Smooth muscle cell (in vitro differentiated cells): ENCODE results near the gene MCAM. TPM values are rescaled to one million over a fixed set of nuclear protein-coding genes. Genes with fewer than 3 reads are reported as not detected.

Source experiments
- DNase-seq: peaks from one replicate; lab custom pipeline; 2025; ENCODE audit not compliant: unreplicated experiment; lab: John Stamatoyannopoulos, UW
- H2AFZ ChIP-seq: fragments of 200-600 bp; sonication (generic); 2 replicates; pipeline ENCODE4 v1.6.0; 2016; ENCODE audit warnings: antibody characterized with exemption, low read depth, mild to moderate bottlenecking
- H3F3A ChIP-seq: fragments of 200-600 bp; sonication (generic); 2 replicates; pipeline ENCODE4 v1.6.0; 2017; ENCODE audit warnings: antibody characterized with exemption, low read depth
- H3K27ac ChIP-seq: fragments of 200-600 bp; sonication (generic); 2 replicates; pipeline ENCODE4 v1.5.1; 2016; ENCODE audit warnings: low read depth, mild to moderate bottlenecking
- H3K27me3 ChIP-seq: fragments of 200-600 bp; sonication (generic); 2 replicates; pipeline ENCODE4 v1.6.1; 2016; ENCODE audit warnings: low read depth, mild to moderate bottlenecking
- H3K36me3 ChIP-seq: fragments of 200-600 bp; sonication (generic); 2 replicates; pipeline ENCODE4 v1.5.1; 2016; ENCODE audit warnings: low read depth
- H3K4me1 ChIP-seq: fragments of 200-600 bp; sonication (generic); 2 replicates; pipeline ENCODE4 v1.5.1; 2016; ENCODE audit warnings: low read depth
- H3K4me2 ChIP-seq: fragments of 200-600 bp; sonication (generic); 2 replicates; pipeline ENCODE4 v1.6.0; 2016; ENCODE audit warnings: mild to moderate bottlenecking
- H3K4me3 ChIP-seq: fragments of 200-600 bp; sonication (generic); 2 replicates; pipeline ENCODE4 v1.5.1; 2016; ENCODE audit warnings: mild to moderate bottlenecking
- H3K79me2 ChIP-seq: fragments of 200-600 bp; sonication (generic); 2 replicates; pipeline ENCODE4 v1.6.0; 2016; ENCODE audit warnings: low read depth, mild to moderate bottlenecking
- H3K9ac ChIP-seq: fragments of 200-600 bp; sonication (generic); 2 replicates; pipeline ENCODE4 v1.6.0; 2016; ENCODE audit warnings: low read depth
- H3K9me3 ChIP-seq: fragments of 200-600 bp; sonication (generic); replicated peaks from 2 replicates; pipeline ENCODE4 v1.5.1; 2016; ENCODE audit warnings: low read depth
- H4K20me1 ChIP-seq: fragments of 200-600 bp; sonication (generic); 2 replicates; pipeline ENCODE4 v1.6.0; 2016; ENCODE audit warnings: low read depth
- WGBS: methylation state at CpG from one replicate; pipeline ENCODE4 v1.1.7; 2016; ENCODE audit warnings: low lambda C conversion rate; 5-methylcytosine and 5-hydroxymethylcytosine counted together
- polyA plus RNA-seq: library from polyadenylated mRNA; unstranded; fragments of >200 nt; fragmentation: Nextera tagmentation; extraction: Ambion mirVana; gene quantifications from 2 replicates; pipeline ENCODE4 v1.2.1, GENCODE V29; 2016
- total RNA-seq: library from RNA; depleted of rRNA; stranded (reverse); fragments of >200 nt; gene quantifications from 2 replicates; pipeline ENCODE4 v1.2.3, GENCODE V29; 2014
- TF ChIP-seq, protein P1 (sequence below): fragments of 200-600 bp; sonication (generic); IDR thresholded peaks from 2 replicates; pipeline ENCODE4 v1.5.1; 2017; ENCODE audit warnings: borderline replicate concordance, mild to moderate bottlenecking, antibody characterized with exemption; ENCODE audit not compliant: insufficient read depth, poor library complexity, severe bottlenecking

The MCAM gene
- total and polyA plus RNA-seq, 2 experiments from 2014 or later: 30.7 to 138 TPM

DNA sequence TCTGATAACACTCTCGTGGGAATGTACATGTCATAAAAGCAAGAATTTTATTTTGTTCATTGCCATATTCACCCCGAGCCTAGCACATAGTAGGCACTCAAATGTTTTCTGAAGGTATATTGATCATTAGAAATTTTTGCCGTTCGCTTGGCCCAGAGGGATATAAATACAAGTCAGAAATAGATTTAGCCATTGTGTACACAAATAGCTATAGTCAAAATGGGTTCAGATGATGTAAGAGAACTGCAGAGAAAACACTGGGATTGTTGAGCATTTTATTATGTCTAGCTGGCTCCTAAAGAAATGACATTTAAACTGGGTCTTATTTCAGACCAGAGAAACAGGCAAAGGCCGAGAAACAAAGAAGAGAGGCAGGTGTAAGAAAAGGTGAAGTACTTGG lies 49.3 kb downstream of the MCAM start:
- Histone ChIP-seq H3K4me3 (no peak overlapping the region), H3K79me2 (peaks cover 53% of the 10 kb centered on the region), H3K4me1 (no peaks in the 10 kb centered on the region), H3K4me2 (no peak overlapping the region), H4K20me1 (peaks cover 83% of the 10 kb centered on the region), H3K27me3 (no peaks in the 10 kb centered on the region), H2AFZ (no peak overlapping the region), H3K27ac (no peak overlapping the region), H3K9me3 (no peaks in the 10 kb centered on the region), H3K9ac (no peak overlapping the region), H3K36me3 (no peaks in the 10 kb centered on the region), H3F3A (peaks cover 4% of the 10 kb centered on the region)
- 87% methylated on average over 5 of the region's 5 CpGs for WGBS
- TF ChIP-seq, protein P1, sequence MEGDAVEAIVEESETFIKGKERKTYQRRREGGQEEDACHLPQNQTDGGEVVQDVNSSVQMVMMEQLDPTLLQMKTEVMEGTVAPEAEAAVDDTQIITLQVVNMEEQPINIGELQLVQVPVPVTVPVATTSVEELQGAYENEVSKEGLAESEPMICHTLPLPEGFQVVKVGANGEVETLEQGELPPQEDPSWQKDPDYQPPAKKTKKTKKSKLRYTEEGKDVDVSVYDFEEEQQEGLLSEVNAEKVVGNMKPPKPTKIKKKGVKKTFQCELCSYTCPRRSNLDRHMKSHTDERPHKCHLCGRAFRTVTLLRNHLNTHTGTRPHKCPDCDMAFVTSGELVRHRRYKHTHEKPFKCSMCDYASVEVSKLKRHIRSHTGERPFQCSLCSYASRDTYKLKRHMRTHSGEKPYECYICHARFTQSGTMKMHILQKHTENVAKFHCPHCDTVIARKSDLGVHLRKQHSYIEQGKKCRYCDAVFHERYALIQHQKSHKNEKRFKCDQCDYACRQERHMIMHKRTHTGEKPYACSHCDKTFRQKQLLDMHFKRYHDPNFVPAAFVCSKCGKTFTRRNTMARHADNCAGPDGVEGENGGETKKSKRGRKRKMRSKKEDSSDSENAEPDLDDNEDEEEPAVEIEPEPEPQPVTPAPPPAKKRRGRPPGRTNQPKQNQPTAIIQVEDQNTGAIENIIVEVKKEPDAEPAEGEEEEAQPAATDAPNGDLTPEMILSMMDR: no peak
- DNase-seq: no peak

DNA sequence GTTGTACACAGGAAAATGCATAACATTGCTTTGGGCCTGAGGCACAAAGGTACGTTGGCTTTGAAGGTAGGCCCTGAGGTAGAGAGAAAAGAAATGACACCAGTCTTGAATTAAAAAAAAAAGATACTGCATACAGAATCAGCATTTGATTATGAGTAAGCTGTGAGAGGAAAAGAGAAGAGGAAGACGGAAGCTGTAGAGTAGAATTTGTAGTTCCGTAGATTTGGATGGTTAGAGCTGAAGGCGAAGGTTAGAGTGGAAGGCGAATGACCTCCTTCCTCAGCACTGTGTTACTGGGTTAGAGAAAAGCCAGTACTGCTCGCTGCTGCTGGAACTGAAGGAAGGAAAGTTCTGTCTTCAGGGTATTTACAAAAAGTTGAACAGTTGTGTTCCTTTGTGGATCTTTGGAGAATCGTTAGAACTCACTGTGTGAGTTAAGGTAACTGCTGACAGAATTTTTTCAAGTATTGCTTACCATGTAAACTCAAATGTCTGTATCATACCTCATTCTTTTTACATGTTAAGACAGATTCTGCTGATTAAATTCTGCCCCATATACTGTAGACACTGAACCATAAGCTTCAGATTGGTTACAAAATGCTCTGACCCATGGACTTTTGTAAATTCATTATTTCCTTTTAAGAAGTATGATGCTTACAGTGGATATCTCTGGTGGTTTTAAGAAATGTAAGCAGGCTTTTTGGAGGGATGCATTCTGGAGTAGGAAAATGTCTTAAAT lies 50.2 kb downstream of the MCAM start:
- Histone ChIP-seq H3K9me3 (no peaks in the 10 kb centered on the region), H2AFZ (no peak overlapping the region), H3K27ac (no peak overlapping the region), H3K36me3 (no peaks in the 10 kb centered on the region), H4K20me1 (peaks cover 83% of the 10 kb centered on the region), H3K79me2 (peaks cover 57% of the 10 kb centered on the region), H3K27me3 (no peaks in the 10 kb centered on the region), H3K4me3 (no peak overlapping the region), H3K4me1 (no peaks in the 10 kb centered on the region), H3K9ac (no peak overlapping the region), H3F3A (peaks cover 4% of the 10 kb centered on the region), H3K4me2 (no peak overlapping the region)
- DNase-seq: no peak
- 90% methylated on average over 7 of the region's 7 CpGs for WGBS
- TF ChIP-seq, protein P1: no peak

DNA sequence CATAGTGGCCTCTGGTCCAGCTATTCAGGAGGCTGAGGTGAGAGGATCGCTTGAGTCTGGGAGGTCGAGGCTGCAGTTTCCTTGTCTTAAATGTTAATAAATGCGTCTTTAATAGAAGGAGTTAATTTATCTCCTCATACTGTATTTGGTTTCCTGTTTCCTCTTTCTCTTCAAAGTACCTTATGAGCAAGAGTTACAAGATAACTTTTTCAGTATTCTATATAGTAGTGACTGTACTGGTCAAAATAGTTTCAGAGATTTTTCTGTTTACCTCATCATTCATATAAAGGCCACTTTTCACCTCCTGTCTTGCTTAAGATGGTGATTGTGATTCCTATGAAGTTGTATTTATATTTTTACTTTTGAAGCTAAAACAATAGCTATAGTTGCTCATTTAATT lies 50.9 kb downstream of the MCAM start:
- Histone ChIP-seq H3K79me2 (peaks cover 57% of the 10 kb centered on the region), H4K20me1 (peaks cover 83% of the 10 kb centered on the region), H3K36me3 (no peaks in the 10 kb centered on the region), H3K9me3 (no peaks in the 10 kb centered on the region), H3K27ac (no peak overlapping the region), H3K4me3 (no peak overlapping the region), H3K4me1 (no peaks in the 10 kb centered on the region), H3K4me2 (no peak overlapping the region), H3F3A (peaks cover 4% of the 10 kb centered on the region), H3K9ac (no peak overlapping the region), H2AFZ (no peak overlapping the region), H3K27me3 (no peaks in the 10 kb centered on the region)
- WGBS: 98% methylated on average over 3 of the region's 3 CpGs
- no peak for DNase-seq
- TF ChIP-seq, protein P1: no peak
